Glomerular endothelial cell (primary cell): Measurements from ENCODE around the gene DPF3. TPM values are rescaled to one million over a fixed set of nuclear protein-coding genes. Genes with fewer than 3 reads are reported as not detected.

Source experiments
- DNase-seq: peaks from one replicate; pipeline ENCODE4 v3.0.0-alpha.2; 2011; ENCODE audit warnings: low read depth, low spot score; ENCODE audit errors: extremely low read depth
- total RNA-seq: library from RNA; depleted of rRNA; stranded (reverse); fragments of >200 nt; gene quantifications from 2 replicates; pipeline ENCODE4 v1.2.3, GENCODE V29; 2015

Gene DPF3
- total RNA-seq, 1 donor from 2014 or later = 6.2 TPM

DNA sequence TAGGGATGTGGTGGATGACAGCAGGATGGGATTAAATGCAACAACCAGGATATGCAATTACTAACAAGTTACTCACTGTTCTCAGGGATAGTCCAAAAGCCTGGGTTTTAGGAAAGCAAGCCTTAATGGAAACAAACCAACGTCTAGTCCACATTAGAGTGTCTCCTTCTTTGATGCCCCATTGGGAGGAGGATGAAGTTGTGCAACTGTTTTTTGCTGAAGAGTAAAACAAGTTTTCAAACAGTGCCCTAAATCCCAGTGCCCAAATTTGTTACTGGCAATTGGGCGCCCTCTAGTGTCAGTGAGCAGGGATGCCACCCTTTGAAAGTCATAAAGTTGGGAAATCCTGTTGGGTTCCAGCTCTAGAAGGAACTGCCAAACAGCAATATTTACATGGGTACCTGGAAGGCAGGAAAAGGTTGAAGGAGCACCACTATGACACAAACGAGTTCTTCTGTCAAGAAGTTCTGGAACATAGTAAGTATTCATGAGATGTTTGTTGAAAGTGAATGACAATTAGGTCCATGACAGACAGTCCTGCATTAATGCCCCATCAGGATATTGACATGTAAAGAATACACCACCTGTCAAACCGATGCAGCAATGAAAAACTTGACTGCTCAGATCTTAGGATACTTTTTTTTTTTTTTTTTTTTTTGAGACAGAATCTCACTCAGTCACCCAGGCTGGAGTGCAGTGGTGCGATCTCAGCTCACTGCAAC, 11.1 kb upstream of the DPF3 start:
- DNase-seq = peak; percentile 54

DNA sequence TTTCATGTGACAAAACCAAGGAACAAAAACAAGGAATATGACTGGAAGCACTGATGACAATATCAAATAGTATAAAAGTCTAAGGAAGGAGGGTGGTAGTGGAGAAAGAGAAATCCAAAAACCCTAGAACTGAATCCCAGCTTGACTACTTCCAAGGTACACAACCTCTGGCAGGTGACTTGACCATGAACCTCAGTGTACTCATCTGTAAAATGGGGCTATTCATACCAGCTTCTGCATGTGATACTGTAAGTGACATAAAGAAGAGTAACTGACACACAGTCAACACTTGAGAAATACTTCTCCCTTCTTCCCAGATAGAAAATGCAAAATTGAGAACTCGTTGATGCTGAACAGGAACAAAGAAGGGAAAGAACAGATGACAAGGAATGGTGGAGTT, 10.3 kb upstream of the DPF3 start:
- no peak for DNase-seq

- DNase-seq = no peak
Measured at GRCh38 chr14:72903716-72904115, 9.8 kb upstream of the DPF3 start.

DNA sequence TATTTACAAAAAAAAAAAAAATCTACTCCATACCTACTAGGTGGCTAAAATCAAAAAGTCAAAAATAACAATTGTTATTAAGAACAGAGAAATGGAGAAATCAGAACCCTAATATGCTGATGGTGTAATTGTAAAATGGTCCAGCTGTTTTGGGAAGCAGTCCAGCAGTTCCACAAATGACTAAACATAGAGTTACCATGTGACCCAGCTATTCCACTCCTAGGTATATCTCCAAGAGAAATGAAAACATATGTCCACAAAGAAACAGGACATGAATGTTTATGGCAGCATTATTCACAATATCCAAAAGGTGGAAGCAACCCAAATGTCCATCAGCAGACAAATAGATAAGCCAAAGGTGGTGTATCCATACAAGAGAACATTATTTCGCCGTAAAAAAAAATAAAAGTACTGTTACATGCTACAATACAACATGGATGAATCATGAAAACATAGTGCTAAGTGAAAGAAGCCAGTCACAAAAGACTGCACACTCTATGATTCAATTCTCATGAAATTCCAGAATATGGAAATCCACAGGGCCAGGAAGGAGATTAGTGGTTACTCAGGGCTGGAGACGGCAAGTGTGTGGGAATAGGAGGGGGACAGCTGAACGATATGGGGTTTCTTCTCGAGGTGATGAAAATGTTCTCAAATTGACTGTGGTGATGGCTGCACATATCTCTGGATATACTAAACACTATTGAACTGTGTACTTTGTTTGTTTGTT, 9.1 kb upstream of the DPF3 start:
- no peak for DNase-seq

DNA sequence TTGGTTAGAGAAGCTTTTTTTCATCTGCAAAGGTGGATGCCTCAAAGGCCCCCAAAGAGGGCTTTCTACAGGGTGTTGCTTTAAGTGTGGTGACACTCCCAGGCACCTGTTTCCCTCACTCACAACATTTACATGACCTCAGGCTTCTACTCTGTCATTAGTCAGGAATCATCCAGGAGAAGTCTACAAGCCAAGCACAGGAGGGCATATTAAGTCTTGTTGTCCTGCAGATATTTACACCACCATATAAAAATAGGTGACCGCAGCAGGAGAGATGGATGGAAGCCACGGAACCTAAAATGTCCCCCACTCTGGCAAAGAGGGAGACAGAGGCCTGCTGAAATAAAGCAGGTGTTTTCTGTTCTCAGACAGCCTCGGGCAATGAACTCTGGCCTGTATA, 7.5 kb upstream of the DPF3 start:
- DNase-seq = no peak

- no peak for DNase-seq
Measured at GRCh38 chr14:72898448-72898847, 4.5 kb upstream of the DPF3 start.

- no peak for DNase-seq
Measured at GRCh38 chr14:72894623-72895378, 900 bp upstream of the DPF3 start.

DNA sequence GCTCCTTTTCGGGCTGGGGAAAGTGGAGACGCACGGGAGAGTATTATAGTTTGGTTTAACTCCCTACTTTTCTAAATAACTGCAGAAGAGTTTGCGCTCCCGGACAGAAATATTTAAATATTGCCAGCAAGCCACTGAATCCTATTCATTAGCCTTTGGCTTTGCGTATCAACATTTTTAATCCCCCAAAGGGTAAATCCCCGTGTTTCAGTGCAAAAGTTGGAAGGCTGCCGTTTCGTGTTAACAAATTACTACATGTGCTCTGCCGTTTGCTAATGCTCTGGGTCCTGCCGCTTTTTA, 372 bp upstream of the DPF3 start:
- DNase-seq = no peak

DNA sequence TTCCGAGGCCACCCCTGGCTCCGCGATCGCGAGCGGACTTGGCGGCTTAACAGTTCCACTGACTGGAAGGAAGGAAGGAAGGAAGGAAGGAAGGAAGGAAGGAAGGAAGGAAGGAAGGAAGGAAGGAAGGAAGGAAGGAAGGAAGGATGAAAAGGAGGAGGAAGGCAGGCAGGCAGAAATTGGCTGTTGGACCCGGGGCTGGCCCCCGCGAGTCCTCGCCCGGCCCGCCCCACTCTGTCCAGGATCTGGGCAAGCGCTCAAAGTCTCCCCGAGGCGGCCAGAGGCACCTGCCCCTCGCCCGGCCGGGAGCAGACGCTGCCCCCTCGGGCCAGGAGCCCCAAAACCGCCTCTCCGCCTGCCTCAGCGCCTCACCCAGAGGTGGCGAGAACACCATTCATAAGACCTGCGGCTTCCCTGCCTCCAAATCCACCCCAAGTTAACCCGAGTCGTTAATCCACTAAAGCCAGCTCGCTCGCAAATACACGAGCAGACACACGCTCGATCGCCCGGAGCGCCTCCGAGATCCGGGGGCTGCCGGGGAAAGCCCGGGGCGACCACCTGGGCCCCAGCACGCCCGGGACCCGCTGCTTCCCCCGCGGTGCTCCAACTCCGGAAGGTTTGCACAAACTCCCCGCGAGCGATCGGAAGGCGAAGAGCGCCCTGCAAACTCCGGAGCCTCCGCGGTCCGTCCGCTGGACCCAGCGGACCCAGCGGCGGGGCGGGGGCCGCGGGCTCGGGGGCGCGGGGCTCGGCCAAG, 844 bp downstream of the DPF3 start:
- DNase-seq = no peak

- DNase-seq = no peak
Measured at GRCh38 chr14:72892103-72892878, 1.6 kb downstream of the DPF3 start.

DNA sequence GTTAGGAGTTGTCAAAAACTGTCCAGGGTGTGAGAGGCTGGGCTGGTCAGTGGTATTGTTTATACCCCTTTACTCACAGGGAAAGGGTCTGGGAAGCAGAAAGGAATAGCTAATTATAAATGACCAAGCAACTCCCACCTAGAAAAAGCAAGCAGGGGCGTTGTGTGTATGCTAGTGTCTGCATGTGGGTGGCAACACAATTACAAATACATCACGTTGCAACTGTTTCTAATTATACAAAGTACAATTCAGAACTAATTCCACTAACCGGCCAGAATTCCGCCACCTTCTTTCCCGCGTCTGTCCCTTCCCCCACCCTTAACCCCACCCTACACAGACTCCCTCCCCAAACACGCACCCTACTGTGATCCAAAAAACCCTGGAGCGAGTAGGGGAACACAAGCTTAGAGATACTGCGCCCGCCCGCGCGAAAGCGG, 2.2 kb downstream of the DPF3 start:
- no peak for DNase-seq

GRCh38 chr14:72889366-72889765, 4.5 kb downstream of the DPF3 start:
- no peak for DNase-seq

DNA sequence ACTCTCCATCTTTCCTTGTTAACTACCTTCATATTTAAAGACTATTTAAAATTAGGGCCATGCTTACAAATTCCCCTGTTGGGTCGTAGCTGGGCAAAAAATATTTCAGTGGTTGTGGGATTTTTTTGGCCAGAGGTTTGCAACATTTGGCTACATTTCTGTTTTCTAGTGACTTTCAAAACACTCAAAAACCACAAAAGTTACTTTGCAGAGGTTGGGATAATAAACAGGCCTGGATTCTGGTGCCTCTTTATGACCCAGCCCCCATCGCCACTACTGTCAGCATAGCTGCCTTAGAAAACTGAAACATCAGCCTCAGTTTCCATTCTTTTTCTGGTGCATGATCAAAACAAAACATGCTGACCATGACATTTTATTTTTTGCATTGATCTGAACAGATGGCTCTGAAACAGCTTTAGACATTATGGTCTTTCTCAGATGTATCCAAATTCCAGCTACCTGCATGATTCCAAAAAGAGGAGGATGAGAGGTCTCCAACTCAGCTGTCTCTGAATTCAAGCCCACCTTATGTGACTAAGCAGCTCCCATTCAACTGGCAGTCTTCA, 5.2 kb downstream of the DPF3 start:
- DNase-seq = no peak

DNA sequence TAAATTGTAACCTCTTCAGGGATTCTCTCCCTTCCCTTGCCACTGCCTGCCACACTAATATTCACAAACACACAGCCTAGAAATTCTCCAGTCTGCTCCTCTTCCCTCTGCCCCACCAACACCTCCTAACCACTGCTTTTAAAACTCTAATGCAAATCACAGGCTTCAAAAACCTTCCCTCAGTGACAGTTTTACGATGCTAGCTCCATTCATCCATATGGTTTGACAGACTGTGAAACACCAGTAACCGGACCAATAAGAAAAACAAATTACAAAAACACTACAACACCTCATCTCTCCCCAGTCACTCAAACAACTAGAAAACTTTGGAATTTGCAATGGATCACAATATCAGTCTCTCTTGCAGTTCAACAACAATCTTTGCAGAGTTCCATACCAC, 5.7 kb downstream of the DPF3 start:
- no peak for DNase-seq

GRCh38 chr14:72887514-72887913, 6.4 kb downstream of the DPF3 start:
- no peak for DNase-seq

GRCh38 chr14:72884386-72884785, 9.5 kb downstream of the DPF3 start:
- no peak for DNase-seq

DNA sequence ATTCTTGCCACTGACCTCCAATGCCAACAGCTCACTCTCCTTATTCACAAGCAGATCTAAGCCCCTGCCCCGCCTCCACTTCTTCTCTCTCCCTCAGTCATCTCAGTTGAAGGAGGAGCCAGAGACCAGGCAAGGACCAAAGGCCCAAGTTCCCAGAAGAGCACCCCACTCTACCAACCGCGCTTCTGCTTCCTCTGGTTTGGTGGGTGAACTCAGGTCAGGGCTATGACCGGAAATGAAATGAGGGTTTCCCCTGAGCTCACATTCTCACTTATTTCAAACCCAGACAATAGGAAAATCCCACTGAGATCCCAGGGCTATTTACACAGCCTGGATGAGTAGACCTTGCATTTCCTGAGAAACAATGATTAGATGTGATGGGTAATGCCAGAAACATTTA, 9.9 kb downstream of the DPF3 start:
- DNase-seq = peak; percentile 95

GRCh38 chr14:72883109-72883508, 10.8 kb downstream of the DPF3 start:
- no peak for DNase-seq

- DNase-seq = no peak
Measured at GRCh38 chr14:72882463-72882862, 11.4 kb downstream of the DPF3 start.

GRCh38 chr14:72882047-72882446, 11.9 kb downstream of the DPF3 start:
- DNase-seq = no peak
